ENCODE measurements around the gene HORMAD2.

- TF ChIP-seq EZH2 (IDR thresholded peaks at IDR 0.05; ENCODE audit: low read length, unreplicated experiment) (no peak), CTCF (conservative IDR thresholded peaks at IDR 0.05; ENCODE audit: low read depth, low read length) (0 out of 2 replicates have a peak, but pooled peaks have one; percentile 8)
Observed at GRCh38 chr22:30178181-30179126, 98.2 kb downstream of the HORMAD2 start.

Data from PC-3 (cell line).